Measurements from ENCODE around the gene FERMT2.
"Not testable (repeated sequence)": the region's sequence is repeated elsewhere in the genome, so short reads cannot be mapped to it uniquely, and the experiment has no call there.

The FERMT2 gene

DNA sequence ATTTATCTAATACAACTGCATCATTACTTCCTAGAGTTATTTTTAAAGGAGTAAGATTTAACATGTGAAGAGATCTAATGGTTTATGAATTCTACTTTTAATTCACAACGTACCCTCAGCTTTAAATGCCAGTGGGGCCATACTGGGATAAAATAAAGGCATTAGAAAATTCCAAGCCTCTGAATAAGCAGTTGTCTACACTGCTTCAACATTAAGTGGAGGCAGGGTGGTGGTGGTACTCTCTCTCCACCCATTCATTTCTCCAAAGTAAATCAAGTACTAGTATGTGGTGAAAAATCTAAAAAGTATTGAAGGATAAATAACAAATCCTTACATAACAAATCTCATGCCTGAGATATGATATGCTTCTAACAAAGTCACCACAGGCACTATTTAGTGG is 52.4 kb downstream of the FERMT2 start:
- no peak for DNase-seq

DNA sequence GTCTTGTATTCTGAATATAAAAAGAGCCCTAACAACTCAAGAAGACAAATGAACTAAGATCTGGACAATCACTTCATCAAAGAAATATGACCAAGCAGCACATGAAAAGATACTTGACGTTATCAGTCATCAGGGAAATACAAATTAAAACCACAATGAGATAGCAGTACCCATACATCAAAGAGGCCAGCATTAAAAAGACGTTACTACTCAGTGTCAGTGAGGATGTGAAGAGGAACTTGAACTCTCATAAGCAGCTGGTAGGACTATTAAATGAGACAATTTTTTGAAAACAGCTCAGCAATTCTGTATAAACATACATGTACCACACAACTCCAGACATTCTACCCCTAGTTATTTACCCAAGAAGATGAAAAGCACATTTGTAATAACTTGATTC is 55.9 kb downstream of the FERMT2 start:
- no peak for DNase-seq

DNA sequence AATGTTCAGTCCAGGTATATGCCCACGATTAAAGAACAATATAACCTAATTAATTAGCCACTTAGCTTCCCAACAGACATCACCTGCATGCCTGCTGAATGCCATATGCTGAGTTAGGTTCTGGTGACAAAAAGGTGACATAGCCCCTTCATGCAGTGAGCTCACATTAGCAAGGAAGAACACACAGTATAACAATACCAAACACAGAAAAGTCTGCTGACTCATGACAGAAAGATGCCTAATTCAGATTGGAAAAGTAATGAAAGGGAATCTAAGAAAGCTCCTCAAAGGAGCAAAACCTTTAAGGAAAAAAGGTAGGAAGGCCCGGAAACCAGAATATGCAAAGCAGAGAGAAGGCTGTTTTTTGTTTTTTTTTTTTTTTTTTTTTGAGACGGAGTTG is 59.0 kb downstream of the FERMT2 start:
- no peak for DNase-seq

DNA sequence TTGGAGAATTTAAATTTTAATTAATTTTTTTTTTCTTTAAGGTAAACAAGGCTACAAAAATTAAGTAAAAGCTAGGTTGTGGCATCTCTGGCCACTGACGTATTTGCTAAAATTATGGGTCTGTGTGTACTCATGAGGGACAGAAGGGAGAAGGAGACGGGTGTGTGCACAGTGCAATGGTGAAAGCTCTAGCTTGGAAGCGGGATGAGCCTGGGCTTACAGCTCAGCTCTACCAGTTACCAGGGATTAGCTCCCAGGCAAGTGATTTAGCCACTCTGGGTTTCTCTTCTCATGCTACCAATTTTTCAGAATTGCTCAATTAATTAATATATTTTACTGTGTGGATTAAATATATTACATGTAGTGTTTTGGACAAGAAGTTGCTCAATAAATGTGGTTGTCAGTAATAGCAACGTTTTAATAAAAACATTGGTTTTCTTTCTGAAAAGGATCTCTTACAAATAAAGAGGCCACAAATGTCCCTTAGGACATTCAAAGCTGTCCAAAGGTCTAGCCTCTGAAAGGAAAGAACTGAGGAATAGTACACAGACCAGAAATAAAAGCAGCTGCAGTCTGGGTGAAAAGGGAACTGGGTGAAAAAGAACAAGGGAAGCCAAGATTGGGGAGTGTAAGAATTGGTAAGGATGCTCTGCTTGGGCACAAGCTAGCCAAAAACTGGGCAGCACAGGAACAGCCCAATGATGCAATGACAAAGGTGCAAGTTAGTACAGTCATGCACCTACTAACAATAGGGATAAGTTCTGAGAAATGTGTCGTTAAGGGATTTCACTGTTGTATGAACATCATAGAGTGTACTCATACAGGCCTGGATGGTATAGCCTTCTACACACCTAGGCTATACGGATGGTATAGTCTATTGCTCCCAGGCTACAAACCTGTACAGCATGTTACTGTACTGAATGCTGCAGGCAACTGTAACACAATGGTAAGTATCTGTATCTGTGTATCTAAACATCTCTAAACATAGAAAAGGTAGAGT is 61.7 kb downstream of the FERMT2 start:
- DNase-seq: no peak

DNA sequence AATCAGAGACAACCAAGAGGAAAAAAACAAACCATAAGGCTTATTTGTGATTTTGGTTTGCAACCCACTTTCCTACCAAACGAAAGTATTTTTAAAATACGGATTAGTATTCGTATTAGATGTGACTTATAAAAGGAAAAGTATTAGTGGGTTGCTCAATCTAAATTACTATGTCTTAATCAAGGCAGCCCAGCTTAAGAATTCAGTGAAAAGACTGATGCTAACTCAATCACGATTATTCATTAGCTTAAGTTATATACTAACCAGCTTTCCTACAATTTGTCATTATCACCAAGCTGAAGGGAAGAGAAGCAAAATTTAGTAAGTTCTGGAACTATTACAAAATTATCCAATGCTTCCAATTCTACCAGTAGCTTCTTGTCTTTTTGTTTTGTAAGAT is 62.7 kb downstream of the FERMT2 start:
- DNase-seq: no peak

DNA sequence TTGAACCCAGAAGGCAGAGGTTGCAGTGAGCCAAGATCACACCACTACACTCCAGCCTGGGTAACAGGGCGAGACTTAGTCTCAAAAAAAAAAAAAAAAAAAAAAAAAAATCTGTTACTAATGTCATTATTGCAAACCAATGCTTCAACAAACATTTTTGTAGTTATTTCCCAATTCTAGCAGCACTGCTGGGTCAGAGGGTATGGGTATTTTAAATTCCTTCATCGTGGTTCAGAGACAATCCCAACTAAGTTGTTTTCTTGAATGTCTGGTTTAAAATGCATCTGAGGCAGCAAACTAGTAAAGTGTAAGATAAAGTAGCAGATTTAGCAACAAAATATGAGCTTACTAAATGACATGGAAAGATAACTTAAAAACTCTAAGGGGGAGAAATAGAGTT is 65.6 kb downstream of the FERMT2 start:
- no peak for DNase-seq

DNA sequence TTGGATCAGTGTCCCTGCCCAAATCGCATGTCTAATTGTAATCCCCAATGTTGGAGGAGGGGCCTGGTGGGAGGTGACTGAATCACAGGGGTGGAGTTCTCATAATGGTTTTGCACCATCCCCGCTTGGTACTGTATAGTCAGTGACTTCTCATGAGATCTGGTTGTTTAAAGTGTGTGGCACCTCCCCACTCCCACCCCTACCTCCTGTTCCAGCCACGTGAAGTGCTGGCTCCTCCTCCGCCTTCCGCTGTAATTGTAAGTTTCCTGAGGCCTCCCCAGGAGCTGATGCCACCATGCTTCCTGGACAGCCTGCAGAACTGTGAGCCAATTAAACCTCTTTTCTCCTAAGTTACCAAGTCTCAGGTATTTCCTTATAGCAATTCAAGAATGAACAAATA is 67.2 kb downstream of the FERMT2 start:
- no peak for DNase-seq

DNA sequence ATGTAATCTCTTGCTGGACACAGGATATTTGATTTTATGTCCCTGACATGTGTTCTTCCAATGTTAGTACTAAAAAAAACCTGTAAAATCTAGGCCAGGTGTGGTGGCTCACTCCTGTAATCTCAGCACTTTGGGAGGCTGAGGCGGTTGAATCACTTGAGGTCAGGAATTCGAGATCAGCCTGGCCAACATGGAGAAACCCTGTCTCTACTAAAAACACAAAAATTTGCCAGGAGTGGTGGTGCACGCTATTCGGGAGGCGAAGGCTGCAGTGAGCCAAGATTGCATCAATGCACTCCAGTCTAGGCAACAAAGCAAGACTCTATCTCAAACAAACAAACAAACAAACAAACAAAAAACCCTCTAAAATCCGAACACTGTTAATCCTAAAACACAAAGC is 68.0 kb downstream of the FERMT2 start:
- no peak for DNase-seq

DNA sequence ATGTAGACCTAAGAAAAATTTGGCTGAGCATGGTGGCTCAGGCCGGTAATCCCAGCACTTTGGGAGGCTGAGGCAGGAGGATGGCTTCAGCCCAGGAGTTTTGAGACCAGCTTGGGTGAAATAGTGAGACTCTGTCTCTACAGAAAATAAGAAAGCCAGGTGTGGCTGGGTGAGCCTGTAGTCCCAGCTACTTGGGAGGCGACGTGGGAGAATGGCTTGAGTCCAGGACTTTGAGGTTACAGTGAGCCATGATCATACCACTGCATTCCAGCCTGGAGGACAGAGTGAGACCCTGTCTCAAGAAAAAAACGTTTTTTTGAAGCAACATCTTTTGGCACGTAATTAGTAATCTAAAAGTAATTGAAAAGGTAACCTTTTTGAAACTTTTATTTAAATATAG is 70.9 kb downstream of the FERMT2 start:
- no peak for DNase-seq

DNA sequence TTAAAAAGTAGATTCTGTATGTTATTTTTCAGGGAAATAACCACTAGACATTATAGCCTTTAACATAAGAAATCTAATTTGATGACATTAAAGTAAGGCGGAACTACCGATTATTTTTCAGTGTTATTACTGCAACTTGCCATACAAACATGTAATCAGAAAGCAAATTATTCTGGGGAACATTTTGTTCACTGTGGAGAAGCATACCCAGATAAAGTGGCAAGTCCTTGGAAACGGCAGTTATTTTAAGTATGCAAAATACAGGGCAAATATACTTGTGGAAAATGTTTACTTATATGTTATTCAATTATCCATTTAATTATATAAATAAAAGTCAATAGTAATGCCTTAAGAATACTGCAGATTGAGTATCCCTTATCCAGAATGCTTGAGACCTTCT is 71.9 kb downstream of the FERMT2 start:
- no peak for DNase-seq

DNA sequence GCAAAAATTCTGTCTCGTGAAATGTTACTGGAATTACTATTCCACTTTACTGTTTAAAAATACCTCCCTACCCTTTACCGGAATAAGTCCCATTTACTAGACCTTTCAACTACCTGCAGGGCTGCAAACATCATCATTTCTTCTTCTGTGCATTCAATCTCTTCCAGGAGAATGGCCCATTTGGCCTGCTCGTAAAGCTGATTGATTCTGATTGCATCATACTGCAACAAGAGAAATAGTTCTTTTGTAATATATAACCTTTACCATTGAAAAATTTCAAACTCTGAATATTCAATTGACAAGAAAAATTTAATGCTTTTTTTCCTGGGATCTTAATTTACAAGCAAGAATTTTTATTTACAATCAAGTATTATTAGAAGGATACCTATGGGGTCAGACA is 72.4 kb downstream of the FERMT2 start:
- no peak for DNase-seq

DNA sequence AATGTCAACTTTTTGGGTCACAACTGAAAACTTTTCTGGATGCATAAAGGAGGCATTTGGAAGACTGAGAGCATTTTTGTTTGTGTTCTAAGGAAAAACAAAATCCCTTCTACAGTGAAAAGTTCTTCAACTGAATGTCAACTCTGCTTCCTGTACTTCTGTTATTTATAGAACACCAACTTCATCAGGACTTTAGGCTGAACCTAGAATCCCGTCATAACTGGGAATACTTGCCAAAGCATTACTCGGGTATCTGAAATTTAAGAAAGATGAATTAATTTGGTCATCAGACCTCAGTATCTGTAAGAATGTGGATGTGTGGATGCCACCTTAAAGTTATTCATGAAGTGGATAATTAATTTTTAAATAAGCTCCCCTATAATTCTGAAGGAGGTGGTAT is 73.2 kb downstream of the FERMT2 start:
- no peak for DNase-seq

DNA sequence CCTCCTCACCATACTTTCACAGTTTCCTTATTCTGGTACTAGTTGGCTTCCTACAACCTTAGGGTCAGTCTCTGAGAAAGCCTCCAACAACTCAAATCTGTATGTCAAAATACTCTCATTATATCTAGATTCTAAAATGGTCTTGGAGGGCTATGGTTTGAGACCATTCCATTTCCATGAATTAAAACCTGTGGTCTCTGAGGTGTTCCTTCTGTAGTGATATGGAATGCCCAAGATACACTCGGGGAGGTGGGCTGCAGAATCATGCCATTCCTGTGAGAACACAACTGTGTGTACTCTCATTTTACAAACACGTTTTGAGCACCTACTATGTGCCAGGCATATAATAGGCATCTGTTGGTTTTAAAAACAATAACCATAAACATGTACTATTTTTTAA is 74.0 kb downstream of the FERMT2 start:
- DNase-seq: no peak

DNA sequence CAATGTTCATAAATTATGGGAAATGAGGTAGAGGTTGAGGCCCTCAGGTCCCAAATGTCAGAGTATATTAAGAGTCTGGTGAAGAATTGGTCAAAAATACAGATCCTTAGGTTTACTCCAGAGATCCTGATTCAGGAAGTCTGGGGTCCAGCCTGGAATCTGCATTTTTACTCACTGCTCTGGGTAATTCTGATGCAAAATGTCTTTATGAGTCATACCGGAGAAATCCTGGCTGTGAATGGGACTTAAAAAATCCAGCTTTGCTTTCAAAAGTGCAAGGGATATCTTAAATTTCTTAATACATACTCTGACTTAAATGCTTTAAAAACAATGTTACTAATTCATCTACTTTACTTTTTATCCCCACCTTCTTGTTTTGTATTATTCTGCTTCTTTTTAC is 74.5 kb downstream of the FERMT2 start:
- no peak for DNase-seq

DNA sequence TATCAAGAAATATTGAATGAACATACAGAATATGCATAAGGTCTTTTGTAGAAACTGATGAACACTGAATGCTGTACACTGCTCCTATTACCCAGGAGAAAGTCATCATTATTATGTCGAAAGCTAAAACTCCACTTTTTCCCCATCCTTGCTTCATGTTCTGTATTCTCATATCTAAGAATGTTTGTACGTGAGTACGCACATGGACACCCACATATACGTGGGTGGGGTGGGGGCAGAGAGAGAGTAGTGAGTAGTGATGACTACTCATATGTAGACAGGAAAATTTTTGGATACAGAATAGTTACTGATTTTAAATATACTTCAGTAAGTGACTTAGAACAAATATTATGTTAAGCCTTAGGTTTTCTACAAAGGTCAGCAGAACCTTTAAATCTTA is 75.1 kb downstream of the FERMT2 start:
- no peak for DNase-seq

DNA sequence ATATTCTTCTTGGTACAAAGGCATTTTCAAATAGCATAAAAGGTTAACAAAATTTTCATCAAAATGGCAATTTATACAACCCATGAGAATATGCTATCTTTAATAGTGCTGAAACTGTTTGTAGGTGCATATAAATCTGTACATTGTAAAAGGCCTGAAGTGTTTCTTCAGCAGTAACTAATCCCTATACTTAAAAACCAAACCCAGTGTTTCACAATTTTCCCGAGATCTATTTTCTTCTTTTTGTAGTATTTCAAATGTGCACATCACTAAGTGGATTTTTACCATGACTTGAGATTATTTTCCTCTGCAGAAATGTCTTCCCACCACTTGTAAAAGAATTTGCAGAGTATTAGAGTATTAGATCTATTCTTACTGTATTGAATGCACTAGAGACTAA is 76.5 kb downstream of the FERMT2 start:
- DNase-seq: no peak

DNA sequence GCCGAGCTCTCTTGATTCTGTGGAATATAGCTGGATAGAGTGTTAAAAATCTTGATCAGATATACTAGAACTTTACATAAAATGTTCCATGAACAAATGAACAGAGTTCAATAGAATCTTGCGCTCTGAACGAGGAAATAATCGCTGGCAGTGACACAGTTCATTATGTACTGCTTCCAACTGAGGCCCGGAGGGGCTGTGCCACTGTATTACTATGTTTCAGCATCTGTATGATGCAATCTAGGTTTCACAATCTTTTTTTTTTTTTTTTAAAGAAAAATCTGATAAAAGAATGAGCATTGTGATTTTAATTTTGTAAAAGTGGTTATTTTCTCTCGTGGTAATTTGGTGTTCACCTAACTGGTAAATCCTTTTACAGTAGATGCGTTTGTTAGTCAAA is 77.2 kb downstream of the FERMT2 start:
- DNase-seq: no peak

DNA sequence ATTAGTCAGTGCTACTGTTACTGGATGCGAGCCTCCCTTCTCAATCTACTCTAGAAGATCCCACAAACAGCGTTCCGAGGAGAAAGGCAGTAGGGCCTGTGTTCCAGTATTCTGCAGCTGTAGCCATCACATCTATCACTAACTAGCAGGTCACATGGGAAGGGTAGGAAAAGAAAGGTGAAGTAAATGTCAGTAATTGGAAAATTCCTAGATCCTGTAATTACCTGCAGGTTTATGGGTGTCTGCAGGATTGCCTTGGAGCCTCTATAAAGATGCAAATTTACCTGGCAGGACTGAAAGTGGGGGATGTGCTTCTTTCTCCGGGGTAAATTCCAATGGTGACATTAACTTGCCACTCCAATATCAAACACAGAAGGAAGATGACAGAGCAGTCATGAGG is 77.8 kb downstream of the FERMT2 start:
- DNase-seq: no peak

DNA sequence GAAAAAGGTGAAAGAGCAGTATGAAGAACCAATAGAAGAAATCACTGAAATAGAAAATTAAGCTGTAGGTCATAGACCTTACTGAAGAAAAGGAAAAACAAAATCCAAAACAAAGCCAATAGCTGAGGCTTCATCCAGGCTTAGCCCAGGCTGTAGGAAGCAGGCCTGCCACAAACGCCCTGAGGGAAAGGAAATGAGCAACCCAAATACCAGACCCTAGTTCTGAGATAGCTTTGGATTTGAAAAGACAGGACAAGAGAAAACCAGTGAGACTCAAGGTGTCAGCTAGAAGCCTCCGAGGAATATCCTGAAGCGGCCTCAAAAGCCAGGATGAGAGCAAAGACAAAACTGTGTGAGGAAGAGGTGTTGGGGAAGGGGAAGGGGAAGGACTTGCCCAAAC is 79.2 kb downstream of the FERMT2 start:
- no peak for DNase-seq

DNA sequence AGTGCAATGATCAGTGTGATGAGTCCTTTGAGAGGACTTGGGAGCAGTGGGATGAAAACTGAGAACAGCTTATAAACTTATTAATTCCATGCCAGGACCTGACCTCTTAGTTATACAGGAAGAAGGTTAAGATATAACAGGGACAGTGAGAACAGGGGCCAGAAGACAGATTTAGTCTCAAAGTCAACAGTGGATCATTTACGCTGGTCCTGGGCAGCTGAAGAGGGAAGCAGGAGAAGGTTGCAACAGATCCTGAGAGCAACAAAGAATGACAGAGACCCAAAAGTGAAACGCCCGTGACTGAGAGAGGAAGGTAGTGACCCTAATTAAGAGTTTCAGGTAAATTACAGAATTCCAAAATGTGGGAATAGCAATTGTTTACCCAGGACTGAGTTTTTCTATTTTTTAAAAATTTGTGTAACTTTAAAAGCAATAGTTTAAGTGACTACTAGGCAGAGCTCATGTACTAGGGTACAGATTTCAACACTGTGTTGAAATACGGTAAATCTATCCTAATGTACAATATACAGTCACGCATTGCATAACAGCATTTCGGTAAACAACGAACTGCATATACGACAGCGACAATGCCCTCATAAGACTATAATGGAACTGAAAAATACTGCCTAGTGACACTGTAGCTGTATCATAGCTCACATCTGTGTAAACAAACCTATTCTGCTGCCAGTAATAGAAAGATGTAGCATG is 81.8 kb downstream of the FERMT2 start:
- DNase-seq: no peak

DNA sequence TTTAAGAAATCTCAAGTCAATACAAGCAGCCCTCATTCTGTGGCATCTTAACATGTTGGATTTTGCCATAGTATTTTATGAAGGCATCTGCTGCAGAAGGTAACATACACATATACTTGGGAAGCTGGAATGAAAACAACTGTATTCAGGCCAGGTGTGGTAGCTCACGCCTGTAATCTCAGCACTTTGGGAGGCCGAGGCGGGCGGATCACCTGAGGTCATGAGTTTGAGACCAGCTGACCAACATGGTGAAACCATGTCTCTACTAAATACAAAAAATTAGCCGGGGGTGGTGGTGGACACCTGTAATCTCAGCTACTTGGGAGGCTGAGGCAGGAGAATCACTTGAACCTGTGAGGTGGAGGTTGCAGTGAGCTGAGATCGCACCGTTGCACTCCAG is 86.0 kb downstream of the FERMT2 start:
- DNase-seq: not testable (repeated sequence)

DNA sequence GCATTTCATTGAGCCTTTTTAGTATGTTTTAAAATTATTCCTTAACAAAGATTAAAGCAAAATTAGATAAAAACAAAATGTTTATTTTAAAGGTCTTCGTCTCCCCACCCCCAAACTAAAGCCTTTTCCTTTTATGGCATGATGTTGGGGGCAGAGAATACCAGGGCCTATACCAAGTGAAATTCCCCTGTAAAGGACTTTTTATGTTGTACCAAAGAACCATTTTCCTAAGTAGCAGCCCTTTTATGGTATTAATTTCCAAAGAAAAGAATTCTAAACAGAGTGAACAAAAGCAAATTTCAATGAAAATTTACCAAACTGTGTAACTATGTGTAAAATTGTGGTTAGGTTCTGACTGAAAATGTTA is 87.5 kb downstream of the FERMT2 start:
- DNase-seq: no peak

DNA sequence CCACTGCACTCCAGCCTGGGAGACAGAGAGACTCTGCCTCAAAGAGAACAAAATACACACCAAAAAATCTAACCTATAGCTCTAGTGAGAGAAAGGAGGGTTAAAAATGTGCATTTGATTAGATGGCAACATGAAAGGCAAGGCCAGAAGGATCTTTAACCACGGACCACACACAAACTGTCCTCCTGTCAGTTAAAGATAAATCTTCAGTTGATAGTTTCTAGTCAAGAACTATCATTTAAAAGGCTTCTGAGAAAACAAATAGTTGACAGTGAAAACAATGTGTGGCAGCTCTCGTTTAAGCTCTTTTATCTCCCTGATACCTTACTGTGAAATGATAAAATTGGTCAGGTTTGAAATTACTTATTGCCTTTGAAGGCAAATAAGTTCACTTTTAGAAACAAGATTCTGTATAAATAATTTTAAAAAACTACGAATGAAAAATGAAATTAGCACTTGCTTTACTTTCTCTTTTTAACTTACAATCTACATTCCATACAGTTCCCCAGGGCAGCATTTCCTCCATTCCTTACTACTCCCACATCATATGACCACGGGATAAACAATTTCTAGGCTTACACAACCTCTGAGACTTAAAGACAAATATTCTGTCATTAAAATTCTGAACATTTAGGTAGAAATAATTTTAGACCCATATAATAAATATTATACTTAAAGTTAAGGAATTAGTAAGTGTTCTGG is 88.1 kb downstream of the FERMT2 start:
- no peak for DNase-seq

DNA sequence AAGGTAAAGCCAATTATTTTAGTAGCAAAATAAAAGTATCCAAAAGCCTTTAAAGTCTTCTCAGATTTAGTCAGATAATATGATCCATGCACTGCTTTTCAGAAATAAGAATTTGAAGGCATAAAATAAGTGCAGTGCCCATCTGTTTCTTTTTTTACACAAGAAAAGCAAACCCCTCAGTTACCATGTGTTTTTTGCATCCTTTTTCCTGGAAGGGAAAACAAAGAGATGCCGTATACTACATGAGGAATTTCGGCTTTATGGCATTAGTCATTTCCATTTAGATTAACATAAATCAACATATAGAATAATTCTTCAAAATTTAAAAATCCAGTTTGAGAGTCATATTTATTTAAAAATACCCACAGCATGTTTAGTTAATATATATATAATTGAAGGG is 89.4 kb downstream of the FERMT2 start:
- DNase-seq: no peak
